Tibial nerve (tissue), 4 donors: ENCODE data around the gene AGMO. TPM values are rescaled to one million over a fixed set of nuclear protein-coding genes. Genes with fewer than 3 reads are reported as not detected.

Source experiments
- DNase-seq, 2 donors: peaks; one replicate each; pipeline ENCODE4 v3.0.0-alpha.2; 2019; ENCODE audit warnings: low spot score in 2 of 2
- H3K27ac ChIP-seq, 4 donors: fragments of 200-600 bp; sonication (generic) in 3 of 4; one replicate each; pipeline ENCODE4 v1.5.1; 2017 to 2019; ENCODE audit warnings: mild to moderate bottlenecking in 1 of 4
- H3K27me3 ChIP-seq, 2 donors: fragments of 200-600 bp; sonication (generic) in 1 of 2; one replicate each; pipeline versions ENCODE4 v1.5.1 to v1.6.0; 2017 to 2019
- H3K36me3 ChIP-seq, 3 donors: fragments of 200-600 bp; sonication (generic); one replicate each; pipeline ENCODE4 v1.5.1; 2018 to 2019
- H3K4me1 ChIP-seq, 4 donors: fragments of 200-600 bp; sonication (generic) in 3 of 4; one replicate each; pipeline ENCODE4 v1.5.1; 2017 to 2019
- H3K4me3 ChIP-seq, 4 donors: fragments of 200-600 bp; sonication (generic) in 3 of 4; one replicate each; pipeline ENCODE4 v1.5.1; 2017 to 2019; ENCODE audit warnings: mild to moderate bottlenecking in 1 of 4, moderate library complexity in 1 of 4
- H3K9me3 ChIP-seq, 4 donors: fragments of 200-600 bp; sonication (generic) in 3 of 4; one replicate each; pipeline ENCODE4 v1.5.1; 2017 to 2019
- EP300 ChIP-seq, 2 donors: sonication (generic); formaldehyde crosslinking; IDR thresholded peaks; one replicate each; pipeline ENCODE4 v1.6.1; 2017; ENCODE audit warnings: antibody characterized with exemption in 2 of 2, mild to moderate bottlenecking in 1 of 2
- POLR2A ChIP-seq, 2 donors: fragments of 450-650 bp; IDR thresholded peaks; one replicate each; pipeline ENCODE4 v1.6.1; 2017; ENCODE audit warnings: antibody characterized with exemption in 2 of 2, mild to moderate bottlenecking in 2 of 2, moderate library complexity in 2 of 2
- WGBS, 2 donors: methylation state at CpG; one replicate each; pipeline ENCODE4 v1.1.5; 2018; 5-methylcytosine and 5-hydroxymethylcytosine counted together
- total RNA-seq, 4 donors: library from RNA; depleted of rRNA; stranded (reverse); fragments of >200 nt; gene quantifications; one replicate each; pipeline ENCODE4 v1.1.0, GENCODE V29; 2016
- TF ChIP-seq, protein P1 (sequence below), 5 experiments: fragments of 200-600 bp in 3 of 5; fragments of 450-650 bp in 2 of 5; sonication (generic) in 3 of 5; IDR thresholded peaks; one replicate each; pipeline ENCODE4 v1.5.1; 2016 to 2019; ENCODE audit warnings: antibody characterized with exemption in 5 of 5, mild to moderate bottlenecking in 3 of 5, moderate library complexity in 2 of 5

Gene AGMO
- total RNA-seq, 4 donors from 2014 or later, result 2.4 to 14.0 (median 6.5) TPM

DNA sequence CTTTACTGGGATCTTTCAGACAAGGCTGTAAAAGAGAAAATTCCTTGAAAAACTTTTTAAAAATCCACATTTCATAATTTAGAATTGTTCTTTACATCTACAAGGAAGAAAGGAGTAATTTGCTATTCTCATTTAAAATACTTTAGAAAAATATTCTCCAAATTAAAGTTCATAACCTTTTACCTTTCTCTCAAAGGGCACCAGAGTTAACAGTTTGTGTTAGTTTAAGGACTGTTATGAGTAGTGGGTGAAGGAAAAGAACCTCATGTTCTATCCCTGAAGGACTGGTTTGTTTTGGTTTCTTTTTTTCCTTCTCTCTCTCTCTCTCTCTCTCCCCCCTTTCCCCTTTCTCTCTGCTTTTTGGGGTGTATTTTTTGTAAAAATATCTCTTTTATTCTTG lies 4.1 kb downstream of the AGMO start:
- Histone ChIP-seq H3K9me3 (no peaks in the 10 kb centered on the region), H3K4me3 (peak overlapping the region in 2 of 4 donors; percentile 11 to 34), H3K27me3 (no peaks in the 10 kb centered on the region), H3K4me1 (peaks cover 0 to 29% (median 2%) of the 10 kb centered on the region in 4 donors), H3K27ac (peak overlapping the region in 3 of 4 donors; percentile 43 to 81 (median 76)), H3K36me3 (no peaks in the 10 kb centered on the region)
- no peak for DNase-seq
- no peak for TF ChIP-seq POLR2A (IDR thresholded peaks at IDR 0.05)
- TF ChIP-seq, protein P1, sequence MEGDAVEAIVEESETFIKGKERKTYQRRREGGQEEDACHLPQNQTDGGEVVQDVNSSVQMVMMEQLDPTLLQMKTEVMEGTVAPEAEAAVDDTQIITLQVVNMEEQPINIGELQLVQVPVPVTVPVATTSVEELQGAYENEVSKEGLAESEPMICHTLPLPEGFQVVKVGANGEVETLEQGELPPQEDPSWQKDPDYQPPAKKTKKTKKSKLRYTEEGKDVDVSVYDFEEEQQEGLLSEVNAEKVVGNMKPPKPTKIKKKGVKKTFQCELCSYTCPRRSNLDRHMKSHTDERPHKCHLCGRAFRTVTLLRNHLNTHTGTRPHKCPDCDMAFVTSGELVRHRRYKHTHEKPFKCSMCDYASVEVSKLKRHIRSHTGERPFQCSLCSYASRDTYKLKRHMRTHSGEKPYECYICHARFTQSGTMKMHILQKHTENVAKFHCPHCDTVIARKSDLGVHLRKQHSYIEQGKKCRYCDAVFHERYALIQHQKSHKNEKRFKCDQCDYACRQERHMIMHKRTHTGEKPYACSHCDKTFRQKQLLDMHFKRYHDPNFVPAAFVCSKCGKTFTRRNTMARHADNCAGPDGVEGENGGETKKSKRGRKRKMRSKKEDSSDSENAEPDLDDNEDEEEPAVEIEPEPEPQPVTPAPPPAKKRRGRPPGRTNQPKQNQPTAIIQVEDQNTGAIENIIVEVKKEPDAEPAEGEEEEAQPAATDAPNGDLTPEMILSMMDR (IDR thresholded peaks at IDR 0.05), result no peak
- no peak for TF ChIP-seq EP300 (IDR thresholded peaks at IDR 0.05)

DNA sequence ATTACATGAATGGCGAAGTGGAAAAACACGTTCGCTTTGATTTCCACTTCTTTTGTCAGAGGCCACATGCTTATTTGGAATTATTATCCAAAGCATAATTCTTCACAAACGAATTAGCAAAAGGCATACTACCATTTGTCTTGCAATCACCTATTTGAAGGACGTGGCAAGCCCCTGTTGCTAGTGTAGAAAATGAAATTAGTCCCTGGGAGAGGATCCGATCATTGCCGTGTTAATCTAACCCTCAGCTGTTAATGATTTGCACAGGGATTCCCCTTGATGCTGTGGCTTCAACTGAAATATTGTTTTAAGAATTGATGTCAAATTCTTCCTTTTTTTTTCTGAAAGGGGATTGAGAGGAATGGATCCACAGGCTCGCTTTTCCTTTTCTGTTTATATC lies 4.6 kb downstream of the AGMO start:
- DNase-seq, result no peak
- peaks cover 0 to 29% (median 2%) of the 10 kb centered on the region in 4 donors for H3K4me1 ChIP-seq
- 57 to 61% methylated on average over 8 of the region's 8 CpGs for WGBS, 2 donors
- H3K27ac ChIP-seq, result peak overlapping the region; percentile 32 to 81 (median 60)
- no peaks in the 10 kb centered on the region for H3K9me3 ChIP-seq
- no peaks in the 10 kb centered on the region for H3K36me3 ChIP-seq
- no peaks in the 10 kb centered on the region for H3K27me3 ChIP-seq
- H3K4me3 ChIP-seq, result peak overlapping the region in 3 of 4 donors; percentile 11 to 34 (median 13)
- TF ChIP-seq, protein P1 (IDR thresholded peaks at IDR 0.05), result no peak
- TF ChIP-seq EP300 (IDR thresholded peaks at IDR 0.05) (peak in 1 of 2 donors; percentile 61), POLR2A (IDR thresholded peaks at IDR 0.05) (no peak)

DNA sequence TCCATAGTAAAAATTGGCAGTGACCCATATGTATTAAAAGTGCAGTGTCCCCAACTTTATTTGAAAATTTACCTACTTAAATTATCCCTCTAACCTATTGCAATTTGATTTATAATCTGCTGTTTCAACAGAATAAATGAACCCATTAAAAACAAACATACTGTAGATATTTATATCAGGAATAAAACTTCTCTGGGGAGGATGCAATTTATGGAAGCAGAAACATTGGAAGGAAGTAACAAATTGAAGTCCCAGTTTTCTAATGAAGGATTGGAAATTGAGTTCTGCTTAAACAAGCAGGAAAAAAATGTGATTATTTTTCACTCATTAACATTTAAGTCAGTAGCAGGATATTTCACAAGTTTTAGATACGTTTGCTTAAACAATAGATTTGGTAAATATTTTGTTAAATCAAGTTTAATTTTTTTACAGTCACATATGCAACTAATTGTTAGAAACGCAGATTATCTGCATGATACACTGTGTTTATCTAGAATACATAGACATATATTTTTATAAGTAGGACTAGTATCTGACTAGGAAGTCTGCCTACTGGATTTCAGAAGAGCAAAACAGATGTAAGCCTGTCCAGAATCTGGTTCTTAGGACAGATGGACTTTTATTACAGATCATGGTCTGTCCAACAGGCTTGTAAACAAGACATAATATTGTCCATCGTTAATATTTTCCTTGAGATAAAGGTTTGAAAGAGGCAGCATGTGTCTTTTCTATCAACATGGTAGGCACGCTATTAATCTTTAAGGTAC lies 5.3 kb downstream of the AGMO start:
- TF ChIP-seq POLR2A (IDR thresholded peaks at IDR 0.05), result no peak
- TF ChIP-seq EP300 (IDR thresholded peaks at IDR 0.05), result no peak
- TF ChIP-seq, protein P1 (IDR thresholded peaks at IDR 0.05), result no peak
- no peaks in the 10 kb centered on the region for H3K27me3 ChIP-seq
- H3K36me3 ChIP-seq, result no peaks in the 10 kb centered on the region
- peak overlapping the region in 2 of 4 donors; percentile 13 to 34 for H3K4me3 ChIP-seq
- 53 to 58% methylated on average over 4 of the region's 4 CpGs for WGBS, 2 donors
- peaks cover 0 to 29% (median 2%) of the 10 kb centered on the region in 4 donors for H3K4me1 ChIP-seq
- no peaks in the 10 kb centered on the region for H3K9me3 ChIP-seq
- H3K27ac ChIP-seq, result peak overlapping the region in 3 of 4 donors; percentile 32 to 81 (median 76)
- no peak for DNase-seq

DNA sequence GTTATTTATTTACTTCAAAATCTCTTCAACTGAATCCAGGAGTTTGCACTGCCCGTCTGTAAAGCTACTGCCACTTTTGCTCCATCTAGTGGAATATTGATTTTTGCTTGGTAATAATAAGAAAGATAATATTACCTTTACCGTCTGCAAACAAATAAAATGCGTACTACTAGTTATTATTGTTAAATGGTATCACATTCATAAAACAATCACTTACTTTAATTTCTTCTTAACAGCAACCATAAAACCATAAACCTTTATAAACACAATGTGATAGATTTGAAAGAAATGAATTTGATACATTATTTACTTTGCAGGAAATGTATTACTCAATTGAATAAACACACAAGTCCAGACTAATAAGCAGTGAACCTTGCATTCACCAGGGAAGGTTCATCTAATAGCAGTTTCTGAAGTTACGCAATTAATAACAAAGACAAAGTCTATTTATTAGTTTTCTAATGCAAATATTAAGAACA lies 6.4 kb downstream of the AGMO start:
- H3K36me3 ChIP-seq, result no peaks in the 10 kb centered on the region
- H3K27ac ChIP-seq, result peak overlapping the region in 2 of 4 donors; percentile 76 to 81
- DNase-seq, result no peak
- TF ChIP-seq, protein P1 (IDR thresholded peaks at IDR 0.05), result peak in 2 of 5 experiments; percentile 13 to 44
- TF ChIP-seq EP300 (IDR thresholded peaks at IDR 0.05) (no peak), POLR2A (IDR thresholded peaks at IDR 0.05) (no peak)
- peaks cover 0 to 21% (median 2%) of the 10 kb centered on the region in 4 donors for H3K4me1 ChIP-seq
- 43% methylated on average over 4 of the region's 4 CpGs for WGBS, 2 donors
- no peaks in the 10 kb centered on the region for H3K27me3 ChIP-seq
- no peak overlapping the region for H3K4me3 ChIP-seq
- no peaks in the 10 kb centered on the region for H3K9me3 ChIP-seq

DNA sequence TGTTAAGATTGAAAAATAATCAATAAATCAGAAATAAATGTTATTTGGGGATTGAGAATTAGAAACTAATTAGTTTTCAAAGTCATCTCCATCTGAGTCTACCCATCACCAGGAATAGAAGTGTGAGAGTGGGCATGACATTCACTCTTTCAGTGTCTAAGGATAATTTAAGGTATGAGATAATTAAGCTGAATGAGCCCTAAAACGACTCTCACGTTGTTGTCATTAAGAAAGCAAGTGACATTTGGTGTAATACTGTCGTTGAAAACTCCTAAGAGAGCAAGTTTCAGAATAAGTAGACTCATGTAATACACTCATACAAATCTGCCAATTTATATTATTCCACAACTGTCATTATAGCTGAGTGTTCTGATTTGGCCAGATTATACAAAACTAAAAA lies 7.1 kb downstream of the AGMO start:
- no peak overlapping the region for H3K4me3 ChIP-seq
- WGBS, 2 donors, result 31 to 39% methylated on average over 3 of the region's 3 CpGs
- H3K9me3 ChIP-seq, result no peaks in the 10 kb centered on the region
- TF ChIP-seq, protein P1 (IDR thresholded peaks at IDR 0.05), result no peak
- no peak for TF ChIP-seq EP300 (IDR thresholded peaks at IDR 0.05)
- no peak for TF ChIP-seq POLR2A (IDR thresholded peaks at IDR 0.05)
- peaks cover 0 to 15% (median 2%) of the 10 kb centered on the region in 4 donors for H3K4me1 ChIP-seq
- no peaks in the 10 kb centered on the region for H3K27me3 ChIP-seq
- DNase-seq, result no peak
- no peaks in the 10 kb centered on the region for H3K36me3 ChIP-seq
- H3K27ac ChIP-seq, result peak overlapping the region in 2 of 4 donors; percentile 52 to 56
